ENCODE results near the gene PRG2.
"Not testable (repeated sequence)": the region's sequence is repeated elsewhere in the genome, so short reads cannot be mapped to it uniquely, and the experiment has no call there.

PRG2 gene

GRCh38 chr11:57347336-57347735 is 43.1 kb downstream of the PRG2 start:
- no peak for DNase-seq (ENCODE audit: low read depth in 2 of 2)

- peak in 1 of 2 donors; percentile 38 for DNase-seq (ENCODE audit: low read depth in 2 of 2)
Observed at GRCh38 chr11:57345555-57346211, 44.8 kb downstream of the PRG2 start.

DNA sequence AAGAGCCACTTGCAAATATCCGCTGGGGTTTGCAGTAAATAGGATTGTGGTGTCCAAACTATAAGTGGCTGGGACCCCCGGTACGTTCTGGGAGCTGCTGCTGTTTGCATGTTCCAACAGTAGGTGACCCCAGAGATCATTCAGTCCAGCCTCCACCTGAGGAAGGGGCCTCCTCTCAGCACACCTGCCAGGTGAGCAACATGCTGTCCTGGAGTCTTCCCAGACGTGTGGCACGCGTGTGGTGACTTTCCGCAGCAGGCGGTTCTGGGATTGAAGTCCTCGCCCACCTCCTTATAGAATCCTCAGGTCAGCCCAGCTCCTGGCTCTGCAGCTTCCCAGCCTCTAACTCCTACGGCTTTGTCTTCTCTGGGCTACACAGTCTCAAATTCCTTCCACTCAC is 45.6 kb downstream of the PRG2 start:
- no peak for DNase-seq (ENCODE audit: low read depth in 2 of 2)

DNA sequence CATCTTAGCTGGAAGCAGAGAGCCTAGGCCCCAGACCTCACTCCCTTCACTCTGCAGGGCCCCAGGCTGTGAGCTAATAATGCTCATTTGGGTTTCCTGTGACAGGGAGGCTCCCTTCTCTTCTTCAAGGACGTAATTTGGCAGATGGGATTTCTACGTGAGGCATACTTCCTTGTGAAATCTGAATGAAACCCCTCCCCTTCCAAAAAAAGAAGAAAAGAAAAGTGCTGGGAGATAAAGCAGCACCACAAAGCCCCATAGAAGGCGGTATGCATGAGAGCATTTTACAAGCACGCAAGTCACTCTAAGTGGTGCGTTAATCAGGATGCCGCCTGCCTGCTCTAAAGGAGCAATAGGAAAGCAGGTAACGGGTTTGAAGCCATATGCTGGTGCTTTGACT is 46.6 kb downstream of the PRG2 start:
- DNase-seq (ENCODE audit: low read depth in 2 of 2) = no peak

DNA sequence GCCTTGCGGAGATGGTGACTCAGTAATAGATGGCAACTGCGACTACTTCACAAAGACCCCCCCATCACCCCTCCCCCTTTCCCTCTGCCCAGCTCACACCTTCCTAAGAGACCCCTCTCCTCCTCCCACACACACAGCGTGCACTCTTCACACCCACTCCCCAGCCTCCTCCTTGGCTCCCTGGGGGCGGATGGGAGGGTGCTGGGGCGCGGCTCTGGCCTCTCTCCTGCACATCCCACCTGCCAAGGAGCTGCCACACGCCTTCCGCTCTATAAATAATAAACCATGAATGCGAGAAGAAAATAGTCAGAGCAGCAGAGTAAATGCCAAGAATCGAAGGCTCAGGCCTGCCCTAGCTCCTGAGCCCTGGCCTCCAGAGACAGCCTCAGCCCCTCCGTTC is 47.7 kb downstream of the PRG2 start:
- no peak for DNase-seq (ENCODE audit: low read depth in 2 of 2)

- DNase-seq (ENCODE audit: low read depth in 2 of 2) = no peak
Observed at GRCh38 chr11:57341250-57341808, 49.1 kb downstream of the PRG2 start.

GRCh38 chr11:57340039-57340615 is 50.3 kb downstream of the PRG2 start:
- DNase-seq (ENCODE audit: low read depth in 2 of 2) = no peak

- DNase-seq (ENCODE audit: low read depth in 2 of 2) = no peak
Observed at GRCh38 chr11:57339328-57339727, 51.1 kb downstream of the PRG2 start.

- DNase-seq (ENCODE audit: low read depth in 2 of 2) = no peak
Observed at GRCh38 chr11:57338142-57338541, 52.3 kb downstream of the PRG2 start, which contains the start of gene P2RX3. P2RX3 (plus strand) TSS chr11:57338352; CDS start chr11:57338551, 199 bp downstream.

- not testable (repeated sequence) for DNase-seq (ENCODE audit: low read depth in 2 of 2)
Observed at GRCh38 chr11:57336856-57337255, 53.6 kb downstream of the PRG2 start.
